Measurements from ENCODE around the gene NDFIP1. TPM values are rescaled to one million over a fixed set of nuclear protein-coding genes. Genes with fewer than 3 reads are reported as not detected.
A peak's percentile ranks its signal among the peaks of the same experiment; 100 is the strongest.

Gene NDFIP1
- total RNA-seq, 1 experiment from 2014 or later, result 27.6 TPM

DNA sequence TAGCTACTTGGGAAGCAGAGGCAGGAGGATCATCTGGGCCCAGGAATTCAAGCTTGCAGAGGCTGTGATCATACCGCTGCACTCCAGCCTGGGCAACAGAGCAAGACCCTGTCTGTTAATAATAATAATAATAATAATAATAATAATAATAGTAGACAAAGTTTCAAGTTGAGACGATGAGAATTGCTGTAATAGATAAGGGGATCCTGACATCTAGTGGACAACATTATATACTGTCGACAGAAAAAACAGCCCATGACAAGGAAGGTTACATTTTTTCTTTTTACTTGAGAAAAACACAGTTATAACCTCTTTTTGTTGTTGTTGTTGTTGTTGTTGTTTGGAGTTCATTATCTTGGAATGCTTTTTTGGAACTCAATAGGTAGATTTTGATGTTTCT is 35.3 kb downstream of the NDFIP1 start:
- POLR2A ChIA-PET, result interaction anchor here (0.7 to 1.0 kb wide), 2 partner anchors 131 to 132 kb away, joined by 3 to 4 read pairs; no protein-coding TSS in a partner anchor
- H3K36me3 Mint-ChIP-seq, result peaks cover 22% of the 10 kb centered on the region
- no peak overlapping the region for H3K27ac Mint-ChIP-seq
- no peak overlapping the region for H3K4me3 Mint-ChIP-seq
- no peak for DNase-seq (ENCODE audit: low spot score)
- no peak for TF ChIP-seq NR3C1 (CRISPR knock-in tag; conservative IDR thresholded peaks at IDR 0.05; ENCODE audit: low read depth)
- TF ChIP-seq, protein P1, sequence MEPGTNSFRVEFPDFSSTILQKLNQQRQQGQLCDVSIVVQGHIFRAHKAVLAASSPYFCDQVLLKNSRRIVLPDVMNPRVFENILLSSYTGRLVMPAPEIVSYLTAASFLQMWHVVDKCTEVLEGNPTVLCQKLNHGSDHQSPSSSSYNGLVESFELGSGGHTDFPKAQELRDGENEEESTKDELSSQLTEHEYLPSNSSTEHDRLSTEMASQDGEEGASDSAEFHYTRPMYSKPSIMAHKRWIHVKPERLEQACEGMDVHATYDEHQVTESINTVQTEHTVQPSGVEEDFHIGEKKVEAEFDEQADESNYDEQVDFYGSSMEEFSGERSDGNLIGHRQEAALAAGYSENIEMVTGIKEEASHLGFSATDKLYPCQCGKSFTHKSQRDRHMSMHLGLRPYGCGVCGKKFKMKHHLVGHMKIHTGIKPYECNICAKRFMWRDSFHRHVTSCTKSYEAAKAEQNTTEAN (CRISPR knock-in tag; IDR thresholded peaks at IDR 0.05), result no peak
- no peak for TF ChIP-seq ELF4 (CRISPR knock-in tag; IDR thresholded peaks at IDR 0.05; ENCODE audit: low read depth)
- TF ChIP-seq, protein P2, sequence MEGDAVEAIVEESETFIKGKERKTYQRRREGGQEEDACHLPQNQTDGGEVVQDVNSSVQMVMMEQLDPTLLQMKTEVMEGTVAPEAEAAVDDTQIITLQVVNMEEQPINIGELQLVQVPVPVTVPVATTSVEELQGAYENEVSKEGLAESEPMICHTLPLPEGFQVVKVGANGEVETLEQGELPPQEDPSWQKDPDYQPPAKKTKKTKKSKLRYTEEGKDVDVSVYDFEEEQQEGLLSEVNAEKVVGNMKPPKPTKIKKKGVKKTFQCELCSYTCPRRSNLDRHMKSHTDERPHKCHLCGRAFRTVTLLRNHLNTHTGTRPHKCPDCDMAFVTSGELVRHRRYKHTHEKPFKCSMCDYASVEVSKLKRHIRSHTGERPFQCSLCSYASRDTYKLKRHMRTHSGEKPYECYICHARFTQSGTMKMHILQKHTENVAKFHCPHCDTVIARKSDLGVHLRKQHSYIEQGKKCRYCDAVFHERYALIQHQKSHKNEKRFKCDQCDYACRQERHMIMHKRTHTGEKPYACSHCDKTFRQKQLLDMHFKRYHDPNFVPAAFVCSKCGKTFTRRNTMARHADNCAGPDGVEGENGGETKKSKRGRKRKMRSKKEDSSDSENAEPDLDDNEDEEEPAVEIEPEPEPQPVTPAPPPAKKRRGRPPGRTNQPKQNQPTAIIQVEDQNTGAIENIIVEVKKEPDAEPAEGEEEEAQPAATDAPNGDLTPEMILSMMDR (IDR thresholded peaks at IDR 0.05), result peak; percentile 43
- no peak for TF ChIP-seq NR2C2 (CRISPR knock-in tag; IDR thresholded peaks at IDR 0.05)
- no peak for ATAC-seq
- H3K4me1 Mint-ChIP-seq, result no peaks in the 10 kb centered on the region
- CTCF ChIA-PET, result interaction anchor here (0.7 to 3.3 kb wide), 18 partner anchors 15 to 570 kb away, joined by 3 to 63 read pairs (median 6); partner anchors contain the start of genes GNPDA1, NDFIP1 and RNF14
- H3K9me3 Mint-ChIP-seq, result peaks cover 6% of the 10 kb centered on the region
- no peaks in the 10 kb centered on the region for H3K27me3 Mint-ChIP-seq (ENCODE audit: low read depth)

DNA sequence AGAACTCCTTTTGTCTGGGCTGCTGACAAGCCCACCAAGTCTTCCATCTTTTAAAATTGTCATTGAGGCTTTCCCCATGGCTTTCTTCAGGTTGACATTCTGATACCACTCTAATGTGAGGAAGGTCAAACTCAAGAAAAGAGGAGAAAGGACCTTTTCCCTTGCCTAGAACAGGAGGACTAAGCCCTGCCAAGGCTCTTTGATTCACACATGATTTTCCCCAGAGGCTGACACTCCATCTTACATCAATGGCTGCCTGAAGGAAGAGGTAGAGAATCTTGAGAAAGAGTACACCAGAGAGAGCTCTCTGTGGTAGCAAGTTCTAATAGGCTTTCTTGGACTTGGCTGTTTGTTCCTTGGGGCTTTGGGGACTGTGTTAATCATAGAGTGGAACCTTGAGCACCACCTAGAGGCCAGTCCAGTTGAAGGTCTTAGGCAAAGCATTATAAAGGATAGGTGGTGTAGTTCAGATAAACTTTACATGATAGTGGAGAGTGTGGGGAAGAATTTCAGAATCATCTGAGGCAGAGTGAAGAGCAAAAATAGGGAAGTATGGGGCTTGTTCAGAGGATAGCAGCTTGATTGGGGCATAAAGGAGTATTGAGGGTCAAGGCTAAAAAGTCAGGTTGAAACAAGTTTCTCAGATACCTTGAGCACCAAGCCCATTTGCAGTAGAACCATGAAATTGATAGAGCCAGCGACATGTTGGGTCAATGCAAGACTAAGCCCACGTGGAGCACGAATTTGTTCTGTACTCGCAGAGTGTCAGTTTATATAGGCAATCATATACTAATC is 36.7 kb downstream of the NDFIP1 start:
- ChIA-PET POLR2A (no interaction called here), CTCF (interaction anchor here (0.6 to 3.3 kb wide), 11 partner anchors 38 to 557 kb away, joined by 3 to 48 read pairs (median 3); partner anchors contain the start of gene GNPDA1)
- DNase-seq (ENCODE audit: low spot score) (peak; percentile 70), ATAC-seq (peak; percentile 98)
- no peak overlapping the region for H3K4me3 Mint-ChIP-seq
- no peak overlapping the region for H3K27ac Mint-ChIP-seq
- H3K9me3 Mint-ChIP-seq, result peaks cover 6% of the 10 kb centered on the region
- H3K27me3 Mint-ChIP-seq (ENCODE audit: low read depth), result no peaks in the 10 kb centered on the region
- H3K36me3 Mint-ChIP-seq, result peaks cover 29% of the 10 kb centered on the region
- 0 out of 2 replicates have a peak, but pooled peaks cover 1% of the 10 kb centered on the region for H3K4me1 Mint-ChIP-seq
- TF ChIP-seq, protein P3, sequence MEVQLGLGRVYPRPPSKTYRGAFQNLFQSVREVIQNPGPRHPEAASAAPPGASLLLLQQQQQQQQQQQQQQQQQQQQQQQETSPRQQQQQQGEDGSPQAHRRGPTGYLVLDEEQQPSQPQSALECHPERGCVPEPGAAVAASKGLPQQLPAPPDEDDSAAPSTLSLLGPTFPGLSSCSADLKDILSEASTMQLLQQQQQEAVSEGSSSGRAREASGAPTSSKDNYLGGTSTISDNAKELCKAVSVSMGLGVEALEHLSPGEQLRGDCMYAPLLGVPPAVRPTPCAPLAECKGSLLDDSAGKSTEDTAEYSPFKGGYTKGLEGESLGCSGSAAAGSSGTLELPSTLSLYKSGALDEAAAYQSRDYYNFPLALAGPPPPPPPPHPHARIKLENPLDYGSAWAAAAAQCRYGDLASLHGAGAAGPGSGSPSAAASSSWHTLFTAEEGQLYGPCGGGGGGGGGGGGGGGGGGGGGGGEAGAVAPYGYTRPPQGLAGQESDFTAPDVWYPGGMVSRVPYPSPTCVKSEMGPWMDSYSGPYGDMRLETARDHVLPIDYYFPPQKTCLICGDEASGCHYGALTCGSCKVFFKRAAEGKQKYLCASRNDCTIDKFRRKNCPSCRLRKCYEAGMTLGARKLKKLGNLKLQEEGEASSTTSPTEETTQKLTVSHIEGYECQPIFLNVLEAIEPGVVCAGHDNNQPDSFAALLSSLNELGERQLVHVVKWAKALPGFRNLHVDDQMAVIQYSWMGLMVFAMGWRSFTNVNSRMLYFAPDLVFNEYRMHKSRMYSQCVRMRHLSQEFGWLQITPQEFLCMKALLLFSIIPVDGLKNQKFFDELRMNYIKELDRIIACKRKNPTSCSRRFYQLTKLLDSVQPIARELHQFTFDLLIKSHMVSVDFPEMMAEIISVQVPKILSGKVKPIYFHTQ (CRISPR knock-in tag; IDR thresholded peaks at IDR 0.05), result no peak
- TF ChIP-seq ZNF232 (CRISPR knock-in tag; IDR thresholded peaks at IDR 0.05) (no peak), ZNF423 (CRISPR knock-in tag; IDR thresholded peaks at IDR 0.05) (no peak), JAZF1 (CRISPR knock-in tag; IDR thresholded peaks at IDR 0.05) (no peak), ZNF671 (CRISPR knock-in tag; IDR thresholded peaks at IDR 0.05) (no peak), NFYB (CRISPR knock-in tag; conservative IDR thresholded peaks at IDR 0.05; ENCODE audit: low read depth) (no peak), HMGA2 (CRISPR knock-in tag; IDR thresholded peaks at IDR 0.05) (no peak), TP53 (CRISPR knock-in tag; IDR thresholded peaks at IDR 0.05) (no peak), ESRRA (CRISPR knock-in tag; IDR thresholded peaks at IDR 0.05; ENCODE audit: borderline replicate concordance) (no peak), CREM (CRISPR knock-in tag; IDR thresholded peaks at IDR 0.05) (no peak), NFATC4 (CRISPR knock-in tag; IDR thresholded peaks at IDR 0.05) (no peak)
- TF ChIP-seq, protein P4, sequence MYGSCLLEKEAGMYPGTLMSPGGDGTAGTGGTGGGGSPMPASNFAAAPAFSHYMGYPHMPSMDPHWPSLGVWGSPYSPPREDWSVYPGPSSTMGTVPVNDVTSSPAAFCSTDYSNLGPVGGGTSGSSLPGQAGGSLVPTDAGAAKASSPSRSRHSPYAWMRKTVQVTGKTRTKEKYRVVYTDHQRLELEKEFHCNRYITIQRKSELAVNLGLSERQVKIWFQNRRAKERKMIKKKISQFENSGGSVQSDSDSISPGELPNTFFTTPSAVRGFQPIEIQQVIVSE (CRISPR knock-in tag; IDR thresholded peaks at IDR 0.05; ENCODE audit: borderline replicate concordance), result no peak
- TF ChIP-seq, protein P5, sequence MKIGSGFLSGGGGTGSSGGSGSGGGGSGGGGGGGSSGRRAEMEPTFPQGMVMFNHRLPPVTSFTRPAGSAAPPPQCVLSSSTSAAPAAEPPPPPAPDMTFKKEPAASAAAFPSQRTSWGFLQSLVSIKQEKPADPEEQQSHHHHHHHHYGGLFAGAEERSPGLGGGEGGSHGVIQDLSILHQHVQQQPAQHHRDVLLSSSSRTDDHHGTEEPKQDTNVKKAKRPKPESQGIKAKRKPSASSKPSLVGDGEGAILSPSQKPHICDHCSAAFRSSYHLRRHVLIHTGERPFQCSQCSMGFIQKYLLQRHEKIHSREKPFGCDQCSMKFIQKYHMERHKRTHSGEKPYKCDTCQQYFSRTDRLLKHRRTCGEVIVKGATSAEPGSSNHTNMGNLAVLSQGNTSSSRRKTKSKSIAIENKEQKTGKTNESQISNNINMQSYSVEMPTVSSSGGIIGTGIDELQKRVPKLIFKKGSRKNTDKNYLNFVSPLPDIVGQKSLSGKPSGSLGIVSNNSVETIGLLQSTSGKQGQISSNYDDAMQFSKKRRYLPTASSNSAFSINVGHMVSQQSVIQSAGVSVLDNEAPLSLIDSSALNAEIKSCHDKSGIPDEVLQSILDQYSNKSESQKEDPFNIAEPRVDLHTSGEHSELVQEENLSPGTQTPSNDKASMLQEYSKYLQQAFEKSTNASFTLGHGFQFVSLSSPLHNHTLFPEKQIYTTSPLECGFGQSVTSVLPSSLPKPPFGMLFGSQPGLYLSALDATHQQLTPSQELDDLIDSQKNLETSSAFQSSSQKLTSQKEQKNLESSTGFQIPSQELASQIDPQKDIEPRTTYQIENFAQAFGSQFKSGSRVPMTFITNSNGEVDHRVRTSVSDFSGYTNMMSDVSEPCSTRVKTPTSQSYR (CRISPR knock-in tag; IDR thresholded peaks at IDR 0.05), result no peak
- TF ChIP-seq, protein P6, sequence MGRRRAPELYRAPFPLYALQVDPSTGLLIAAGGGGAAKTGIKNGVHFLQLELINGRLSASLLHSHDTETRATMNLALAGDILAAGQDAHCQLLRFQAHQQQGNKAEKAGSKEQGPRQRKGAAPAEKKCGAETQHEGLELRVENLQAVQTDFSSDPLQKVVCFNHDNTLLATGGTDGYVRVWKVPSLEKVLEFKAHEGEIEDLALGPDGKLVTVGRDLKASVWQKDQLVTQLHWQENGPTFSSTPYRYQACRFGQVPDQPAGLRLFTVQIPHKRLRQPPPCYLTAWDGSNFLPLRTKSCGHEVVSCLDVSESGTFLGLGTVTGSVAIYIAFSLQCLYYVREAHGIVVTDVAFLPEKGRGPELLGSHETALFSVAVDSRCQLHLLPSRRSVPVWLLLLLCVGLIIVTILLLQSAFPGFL (CRISPR knock-in tag; IDR thresholded peaks at IDR 0.05; ENCODE audit: borderline replicate concordance), result no peak
- TF ChIP-seq, protein P7, sequence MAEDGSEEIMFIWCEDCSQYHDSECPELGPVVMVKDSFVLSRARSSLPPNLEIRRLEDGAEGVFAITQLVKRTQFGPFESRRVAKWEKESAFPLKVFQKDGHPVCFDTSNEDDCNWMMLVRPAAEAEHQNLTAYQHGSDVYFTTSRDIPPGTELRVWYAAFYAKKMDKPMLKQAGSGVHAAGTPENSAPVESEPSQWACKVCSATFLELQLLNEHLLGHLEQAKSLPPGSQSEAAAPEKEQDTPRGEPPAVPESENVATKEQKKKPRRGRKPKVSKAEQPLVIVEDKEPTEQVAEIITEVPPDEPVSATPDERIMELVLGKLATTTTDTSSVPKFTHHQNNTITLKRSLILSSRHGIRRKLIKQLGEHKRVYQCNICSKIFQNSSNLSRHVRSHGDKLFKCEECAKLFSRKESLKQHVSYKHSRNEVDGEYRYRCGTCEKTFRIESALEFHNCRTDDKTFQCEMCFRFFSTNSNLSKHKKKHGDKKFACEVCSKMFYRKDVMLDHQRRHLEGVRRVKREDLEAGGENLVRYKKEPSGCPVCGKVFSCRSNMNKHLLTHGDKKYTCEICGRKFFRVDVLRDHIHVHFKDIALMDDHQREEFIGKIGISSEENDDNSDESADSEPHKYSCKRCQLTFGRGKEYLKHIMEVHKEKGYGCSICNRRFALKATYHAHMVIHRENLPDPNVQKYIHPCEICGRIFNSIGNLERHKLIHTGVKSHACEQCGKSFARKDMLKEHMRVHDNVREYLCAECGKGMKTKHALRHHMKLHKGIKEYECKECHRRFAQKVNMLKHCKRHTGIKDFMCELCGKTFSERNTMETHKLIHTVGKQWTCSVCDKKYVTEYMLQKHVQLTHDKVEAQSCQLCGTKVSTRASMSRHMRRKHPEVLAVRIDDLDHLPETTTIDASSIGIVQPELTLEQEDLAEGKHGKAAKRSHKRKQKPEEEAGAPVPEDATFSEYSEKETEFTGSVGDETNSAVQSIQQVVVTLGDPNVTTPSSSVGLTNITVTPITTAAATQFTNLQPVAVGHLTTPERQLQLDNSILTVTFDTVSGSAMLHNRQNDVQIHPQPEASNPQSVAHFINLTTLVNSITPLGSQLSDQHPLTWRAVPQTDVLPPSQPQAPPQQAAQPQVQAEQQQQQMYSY (CRISPR knock-in tag; IDR thresholded peaks at IDR 0.05), result no peak
